B cell (primary cell): ENCODE results near the gene BCL2L1. TPM values are rescaled to one million over a fixed set of nuclear protein-coding genes. Genes with fewer than 3 reads are reported as not detected.
"Not testable (repeated sequence)": the region's sequence is repeated elsewhere in the genome, so short reads cannot be mapped to it uniquely, and the experiment has no call there.

Experiments used
- ATAC-seq: fragments of 200-7000 bp; cut with Tn5 transposase; one replicate; pipeline ENCODE4 v1.10.0; 2021; ENCODE audit warnings: low read depth, mild to moderate bottlenecking, moderate number of reproducible peaks, moderate library complexity
- CTCF ChIA-PET: fragments of 350-600 bp; sonication (Branson Sonifier 250); formaldehyde crosslinking; loops from one replicate; lab custom pipeline; 2021; ENCODE audit warnings: antibody characterized with exemption, inconsistent platforms; lab: Charles Lee
- POLR2A ChIA-PET: fragments of 350-600 bp; sonication (Branson Sonifier 250); formaldehyde crosslinking; loops from one replicate; lab custom pipeline; 2021; ENCODE audit warnings: antibody characterized with exemption; lab: Charles Lee
- DNase-seq: peaks from one replicate; pipeline ENCODE4 v3.0.0; 2013
- H2AFZ ChIP-seq: 2 replicates; pipeline ENCODE4 v1.6.1; 2012; ENCODE audit warnings: mild to moderate bottlenecking, low read depth, low read length; ENCODE audit not compliant: insufficient read depth, poor library complexity, severe bottlenecking
- H3K27ac ChIP-seq, 2 donors: 1 replicate in 1 of 2; 2 replicates in 1 of 2; pipeline ENCODE4 v1.5.1; 2012 to 2013; ENCODE audit warnings: low read length in 2 of 2, mild to moderate bottlenecking in 2 of 2, moderate library complexity in 1 of 2
- H3K27me3 ChIP-seq, 4 experiments: fragments of 200-600 bp in 1 of 4; sonication (generic) in 1 of 4; replicated peaks in 1 of 4; 1 replicate in 2 of 4; 2 replicates in 2 of 4; pipeline versions ENCODE4 v1.6.1 to v1.7.0; 2013 to 2016; ENCODE audit warnings: low read length in 3 of 4, mild to moderate bottlenecking in 2 of 4, mixed read lengths in 1 of 4, moderate library complexity in 1 of 4; ENCODE audit not compliant: insufficient read depth in 4 of 4, control insufficient read depth in 3 of 4; ENCODE audit errors: control extremely low read depth in 1 of 4
- H3K36me3 ChIP-seq, 2 experiments: replicated peaks in 1 of 2; 1 replicate in 1 of 2; 2 replicates in 1 of 2; pipeline versions ENCODE4 v1.6.1 to v1.7.1; 2013; ENCODE audit warnings: low read length in 1 of 2; ENCODE audit not compliant: insufficient read depth in 2 of 2, control insufficient read depth in 1 of 2; ENCODE audit errors: control extremely low read depth in 1 of 2, extremely low read depth in 1 of 2
- H3K4me1 ChIP-seq, 2 donors: fragments of 200-600 bp in 1 of 2; sonication (generic) in 1 of 2; 1 replicate in 1 of 2; 2 replicates in 1 of 2; pipeline versions ENCODE4 v1.5.1 to v1.6.1; 2013 to 2017; ENCODE audit warnings: low read length in 2 of 2; ENCODE audit not compliant: control insufficient read depth in 2 of 2, insufficient read depth in 2 of 2
- H3K4me2 ChIP-seq: replicated peaks from 2 replicates; pipeline ENCODE3; 2012; ENCODE audit warnings: mild to moderate bottlenecking, low read depth, low read length; ENCODE audit not compliant: poor library complexity, severe bottlenecking
- H3K4me3 ChIP-seq, 5 experiments: fragments of 200-600 bp in 1 of 5; sonication (generic) in 1 of 5; 1 replicate in 3 of 5; 2 replicates in 2 of 5; pipeline versions ENCODE4 v1.5.1 to v1.7.0; 2011 to 2016; ENCODE audit warnings: low read length in 4 of 5, mild to moderate bottlenecking in 4 of 5, low read depth in 2 of 5, control low read depth in 1 of 5, moderate library complexity in 1 of 5; ENCODE audit not compliant: insufficient read depth in 1 of 5; ENCODE audit errors: control extremely low read depth in 1 of 5, extremely low read depth in 1 of 5
- H3K79me2 ChIP-seq: fragments of 200-600 bp; sonication (generic); one replicate; pipeline ENCODE4 v1.6.0; 2016; ENCODE audit warnings: low read length; ENCODE audit not compliant: control insufficient read depth, insufficient read depth
- H3K9ac ChIP-seq: fragments of 200-600 bp; sonication (generic); 2 replicates; pipeline ENCODE4 v1.6.1; 2017; ENCODE audit warnings: mild to moderate bottlenecking, low read length, moderate library complexity
- H3K9me3 ChIP-seq, 3 donors: one replicate each; pipeline versions ENCODE4 v1.6.1 to v1.7.1; 2013; ENCODE audit warnings: low read length in 2 of 3; ENCODE audit not compliant: control insufficient read depth in 2 of 3, insufficient read depth in 1 of 3; ENCODE audit errors: control extremely low read depth in 1 of 3
- H4K20me1 ChIP-seq: 2 replicates; pipeline ENCODE4 v1.6.0; 2012; ENCODE audit warnings: mild to moderate bottlenecking, low read length; ENCODE audit not compliant: insufficient read depth, control insufficient read depth, poor library complexity, severe bottlenecking
- H3K27ac Mint-ChIP-seq: one replicate; pipeline ENCODE4 v1.8.0; 2021; ENCODE audit warnings: mixed read lengths
- H3K27me3 Mint-ChIP-seq: one replicate; pipeline ENCODE4 v1.8.0; 2021; ENCODE audit warnings: mixed read lengths
- H3K4me1 Mint-ChIP-seq: one replicate; pipeline ENCODE4 v1.8.0; 2021; ENCODE audit warnings: mixed read lengths
- H3K4me3 Mint-ChIP-seq: one replicate; pipeline ENCODE4 v1.8.0; 2021; ENCODE audit warnings: mixed read lengths
- H3K9me3 Mint-ChIP-seq: one replicate; pipeline ENCODE4 v1.8.0; 2022; ENCODE audit warnings: mixed read lengths; ENCODE audit not compliant: insufficient read depth
- CTCF ChIP-seq: fragments of 200-600 bp; IDR thresholded peaks from one replicate; pipeline ENCODE4 v1.8.0; 2022; ENCODE audit warnings: antibody characterized with exemption, mild to moderate bottlenecking
- EZH2 ChIP-seq: IDR thresholded peaks from 2 replicates; pipeline ENCODE4 v1.6.1; 2012; ENCODE audit warnings: borderline replicate concordance, low read depth, mild to moderate bottlenecking, moderate library complexity, low read length; ENCODE audit not compliant: insufficient read depth, poor library complexity, severe bottlenecking
- WGBS: methylation state at CpG from one replicate; pipeline ENCODE4 v1.1.5; 2013; ENCODE audit warnings: missing lambda C conversion rate; ENCODE audit not compliant: insufficient coverage; 5-methylcytosine and 5-hydroxymethylcytosine counted together
- intact Hi-C: fragments of 100-400 bp; cut with micrococcal nuclease; formaldehyde crosslinking; loops from one replicate; pipeline ENCODE4 v1.10.0; 2022
- polyA plus RNA-seq: library from polyadenylated mRNA; depleted of rRNA; stranded (reverse); fragments of >200 nt; gene quantifications from 2 replicates; pipeline ENCODE4 v1.2.3, GENCODE V29; 2012
- total RNA-seq, 2 donors: library from RNA; stranded (reverse); fragments of 120-200 nt in 1 of 2; gene quantifications; 1 replicate in 1 of 2; 2 replicates in 1 of 2; pipeline versions ENCODE4 v1.2.3 to v1.2.4, GENCODE V29; 2013 to 2022

Gene BCL2L1
- total and polyA plus RNA-seq, 2 donors (not counting 1 experiment from before 2014, with no cell fraction given): 10.1 to 33.0 TPM

- 88% methylated on average over 4 of the region's 5 CpGs for WGBS
- Histone ChIP-seq H2AFZ (no peak overlapping the region), H3K4me3 (no peak overlapping the region), H3K27me3 (no peaks in the 10 kb centered on the region), H3K9ac (no peak overlapping the region), H3K4me2 (no peak overlapping the region), H3K79me2 (no peaks in the 10 kb centered on the region), H3K36me3 (no peaks in the 10 kb centered on the region), H3K9me3 (no peaks in the 10 kb centered on the region), H4K20me1 (no peaks in the 10 kb centered on the region), H3K4me1 (peaks cover 8 to 13% of the 10 kb centered on the region in 2 donors), H3K27ac (no peak overlapping the region)
- DNase-seq (no peak), ATAC-seq (no peak)
- no peak for TF ChIP-seq EZH2
- TF ChIP-seq CTCF: no peak
- Mint-ChIP-seq H3K4me1 (peaks cover 13% of the 10 kb centered on the region), H3K27me3 (no peaks in the 10 kb centered on the region), H3K4me3 (no peak overlapping the region), H3K9me3 (no peaks in the 10 kb centered on the region), H3K27ac (no peak overlapping the region)
- CTCF ChIA-PET: interaction anchor here (1.7 to 2.0 kb wide), 2 partner anchors 70 to 71 kb away, joined by 5 to 8 read pairs; no protein-coding TSS in a partner anchor
- POLR2A ChIA-PET: no interaction called here
- intact Hi-C loops: no loop called here
These were observed 69.7 kb downstream of the BCL2L1 start for GRCh38 chr20:31652917-31653396.

GRCh38 chr20:31648104-31648503 lies 74.6 kb downstream of the BCL2L1 start:
- H4K20me1 ChIP-seq, DNase-seq, H3K4me2 ChIP-seq, ATAC-seq, POLR2A ChIA-PET, H3K27me3 ChIP-seq, H2AFZ ChIP-seq, H3K27ac ChIP-seq, intact Hi-C loops, H3K27me3 Mint-ChIP-seq, H3K36me3 ChIP-seq, H3K4me3 Mint-ChIP-seq, H3K79me2 ChIP-seq, H3K27ac Mint-ChIP-seq, H3K9ac ChIP-seq, H3K4me3 ChIP-seq, H3K9me3 ChIP-seq, H3K9me3 Mint-ChIP-seq: not testable (repeated sequence)
- CTCF ChIA-PET: interaction anchor here (2.6 kb wide), 1 partner anchor 13 kb away, joined by 12 read pairs; no protein-coding TSS in a partner anchor
- peaks cover 8 to 13% of the 10 kb centered on the region in 2 donors for H3K4me1 ChIP-seq
- 100% methylated on average over 1 of the region's 3 CpGs for WGBS
- H3K4me1 Mint-ChIP-seq: peaks cover 13% of the 10 kb centered on the region
